ENCODE data around the gene DPYSL3.
"Not testable (repeated sequence)": the region's sequence is repeated elsewhere in the genome, so short reads cannot be mapped to it uniquely, and the experiment has no call there.

Gene DPYSL3

GRCh38 chr5:147400126-147400809, 109.6 kb downstream of the DPYSL3 start:
- no peak for DNase-seq

- DNase-seq, result no peak
Measured at GRCh38 chr5:147398860-147399259, 111.0 kb downstream of the DPYSL3 start.

GRCh38 chr5:147397616-147398015, 112.3 kb downstream of the DPYSL3 start:
- DNase-seq, result no peak

- DNase-seq, result no peak
Measured at GRCh38 chr5:147396070-147396823, 113.6 kb downstream of the DPYSL3 start.

- DNase-seq, result no peak
Measured at GRCh38 chr5:147393874-147394672, 115.8 kb downstream of the DPYSL3 start.

- no peak for DNase-seq
Measured at GRCh38 chr5:147391781-147392180, 118.1 kb downstream of the DPYSL3 start.

GRCh38 chr5:147390654-147391225, 119.1 kb downstream of the DPYSL3 start:
- DNase-seq, result no peak

- no peak for DNase-seq
Measured at GRCh38 chr5:147388184-147389108, 121.4 kb downstream of the DPYSL3 start.

- DNase-seq, result no peak
Measured at GRCh38 chr5:147387109-147387508, 122.8 kb downstream of the DPYSL3 start.

- DNase-seq, result no peak
Measured at GRCh38 chr5:147384346-147385193, 125.3 kb downstream of the DPYSL3 start.

- DNase-seq, result no peak
Measured at GRCh38 chr5:147382776-147383175, 127.1 kb downstream of the DPYSL3 start.

- no peak for DNase-seq
Measured at GRCh38 chr5:147381555-147381954, 128.3 kb downstream of the DPYSL3 start.

- DNase-seq, result no peak
Measured at GRCh38 chr5:147377682-147378081, 132.2 kb downstream of the DPYSL3 start.

- DNase-seq, result no peak
Measured at GRCh38 chr5:147375151-147375550, 134.7 kb downstream of the DPYSL3 start.

- no peak for DNase-seq
Measured at GRCh38 chr5:147373328-147373727, 136.5 kb downstream of the DPYSL3 start.

- no peak for DNase-seq
Measured at GRCh38 chr5:147372191-147372590, 137.7 kb downstream of the DPYSL3 start.

GRCh38 chr5:147371290-147371689, 138.6 kb downstream of the DPYSL3 start:
- DNase-seq, result no peak

GRCh38 chr5:147369742-147370374, 140.0 kb downstream of the DPYSL3 start:
- DNase-seq, result no peak

- not testable (repeated sequence) for DNase-seq
Measured at GRCh38 chr5:147367381-147367780, 142.5 kb downstream of the DPYSL3 start.

- DNase-seq, result no peak
Measured at GRCh38 chr5:147361441-147362175, 148.3 kb downstream of the DPYSL3 start.

Measured in NCI-H1048 (cell line).